ES-I3 (cell line): Measurements from ENCODE around the gene SLA2.

Experiments used
- H3K36me3 ChIP-seq: 2 replicates; pipeline ENCODE4 v1.6.1; 2013; ENCODE audit warnings: mild to moderate bottlenecking, low read length, control low read depth, moderate library complexity; ENCODE audit not compliant: insufficient read depth
- H3K4me1 ChIP-seq: 2 replicates; pipeline ENCODE4 v1.6.1; 2013; ENCODE audit warnings: mild to moderate bottlenecking, control low read depth, low read length; ENCODE audit not compliant: insufficient read depth
- H3K9ac ChIP-seq: 2 replicates; pipeline ENCODE4 v1.6.1; 2013; ENCODE audit warnings: low read depth, mild to moderate bottlenecking, low read length, moderate library complexity
- H3K9me3 ChIP-seq: 2 replicates; pipeline ENCODE4 v1.6.1; 2013; ENCODE audit warnings: mild to moderate bottlenecking, low read length, moderate library complexity; ENCODE audit not compliant: control insufficient read depth, insufficient read depth

The SLA2 gene

DNA sequence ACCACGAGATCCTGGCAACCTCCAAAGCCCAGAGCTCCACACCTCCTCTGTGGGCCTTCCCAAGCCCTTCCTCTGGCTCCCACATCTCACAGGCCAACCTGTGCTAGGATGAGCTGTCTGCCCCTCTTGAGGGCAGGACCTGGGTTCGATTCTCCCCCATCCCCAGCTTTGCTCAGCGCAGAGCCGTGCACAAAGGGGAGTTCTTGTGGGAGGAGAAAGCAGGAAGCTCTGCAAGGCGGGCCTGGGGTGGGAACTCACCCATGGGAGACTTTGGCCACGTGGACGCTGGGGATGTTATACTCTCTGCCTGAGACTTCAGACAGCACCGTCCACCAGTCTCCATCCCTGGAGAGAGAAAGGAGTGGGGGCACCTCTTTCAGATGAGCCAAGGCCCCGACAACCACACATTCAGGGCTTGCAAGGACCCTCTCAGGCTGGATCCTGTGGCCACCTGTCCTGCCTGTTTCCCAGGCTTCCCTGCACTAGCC, 12.7 kb downstream of the SLA2 start:
- Histone ChIP-seq H3K36me3 (no peaks in the 10 kb centered on the region), H3K9ac (no peak overlapping the region), H3K4me1 (no peaks in the 10 kb centered on the region), H3K9me3 (no peaks in the 10 kb centered on the region)

- H3K9me3 ChIP-seq: no peaks in the 10 kb centered on the region
- H3K36me3 ChIP-seq: no peaks in the 10 kb centered on the region
- H3K4me1 ChIP-seq: no peaks in the 10 kb centered on the region
- H3K9ac ChIP-seq: no peak overlapping the region
Observed at GRCh38 chr20:36632487-36633284, 13.3 kb downstream of the SLA2 start.

DNA sequence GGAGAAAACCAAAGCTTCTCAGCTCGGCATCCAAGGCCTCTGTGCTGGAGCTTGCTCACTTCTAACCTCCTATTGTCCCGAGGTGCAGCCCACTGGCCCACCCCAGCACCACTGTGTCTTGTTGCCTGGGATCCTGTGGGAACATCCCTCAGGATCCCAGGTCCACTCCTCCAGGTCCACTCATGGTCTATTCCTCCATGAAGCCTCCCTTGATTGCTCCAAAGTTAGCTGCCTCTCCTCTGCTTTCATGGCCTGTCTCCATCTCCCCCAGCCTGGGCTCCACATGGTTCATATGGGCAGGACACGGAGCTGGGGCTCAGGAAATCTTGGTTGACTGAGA, 13.9 kb downstream of the SLA2 start:
- H3K36me3 ChIP-seq: no peaks in the 10 kb centered on the region
- no peaks in the 10 kb centered on the region for H3K4me1 ChIP-seq
- H3K9me3 ChIP-seq: no peaks in the 10 kb centered on the region
- H3K9ac ChIP-seq: no peak overlapping the region

- H3K9me3 ChIP-seq: no peaks in the 10 kb centered on the region
- no peaks in the 10 kb centered on the region for H3K36me3 ChIP-seq
- H3K9ac ChIP-seq: no peak overlapping the region
- no peaks in the 10 kb centered on the region for H3K4me1 ChIP-seq
Observed at GRCh38 chr20:36631646-36632045, 14.3 kb downstream of the SLA2 start.

- Histone ChIP-seq H3K9ac (no peak overlapping the region), H3K4me1 (no peaks in the 10 kb centered on the region), H3K36me3 (no peaks in the 10 kb centered on the region), H3K9me3 (no peaks in the 10 kb centered on the region)
Observed at GRCh38 chr20:36629719-36630681, 16.0 kb downstream of the SLA2 start.

- peaks cover 9% of the 10 kb centered on the region; the same call in 1 of the 2 replicates for H3K4me1 ChIP-seq
- no peaks in the 10 kb centered on the region for H3K36me3 ChIP-seq
- no peaks in the 10 kb centered on the region for H3K9me3 ChIP-seq
- no peak overlapping the region for H3K9ac ChIP-seq
Observed at GRCh38 chr20:36628076-36628475, 17.9 kb downstream of the SLA2 start.

DNA sequence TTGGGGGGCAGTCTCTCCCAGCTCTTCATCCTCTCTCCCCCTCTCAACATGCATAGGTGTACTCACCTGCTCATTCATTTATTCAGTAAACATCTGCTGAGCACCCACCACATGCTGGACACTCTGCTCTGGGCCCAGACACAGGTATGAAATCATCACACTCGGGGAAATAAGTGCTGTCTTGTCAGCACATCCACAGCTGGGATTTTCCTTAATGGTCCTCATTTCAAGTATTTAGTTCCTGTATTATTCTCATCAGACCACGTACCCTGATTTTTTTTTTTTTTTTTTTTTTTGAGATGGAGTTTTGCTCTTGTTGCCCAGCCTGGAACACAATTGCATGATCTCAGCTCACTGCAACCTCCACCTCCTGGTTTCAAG, 21.1 kb downstream of the SLA2 start:
- Histone ChIP-seq H3K9me3 (no peaks in the 10 kb centered on the region), H3K4me1 (peaks cover 9% of the 10 kb centered on the region; the same call in 1 of the 2 replicates), H3K36me3 (no peaks in the 10 kb centered on the region), H3K9ac (no peak overlapping the region)

DNA sequence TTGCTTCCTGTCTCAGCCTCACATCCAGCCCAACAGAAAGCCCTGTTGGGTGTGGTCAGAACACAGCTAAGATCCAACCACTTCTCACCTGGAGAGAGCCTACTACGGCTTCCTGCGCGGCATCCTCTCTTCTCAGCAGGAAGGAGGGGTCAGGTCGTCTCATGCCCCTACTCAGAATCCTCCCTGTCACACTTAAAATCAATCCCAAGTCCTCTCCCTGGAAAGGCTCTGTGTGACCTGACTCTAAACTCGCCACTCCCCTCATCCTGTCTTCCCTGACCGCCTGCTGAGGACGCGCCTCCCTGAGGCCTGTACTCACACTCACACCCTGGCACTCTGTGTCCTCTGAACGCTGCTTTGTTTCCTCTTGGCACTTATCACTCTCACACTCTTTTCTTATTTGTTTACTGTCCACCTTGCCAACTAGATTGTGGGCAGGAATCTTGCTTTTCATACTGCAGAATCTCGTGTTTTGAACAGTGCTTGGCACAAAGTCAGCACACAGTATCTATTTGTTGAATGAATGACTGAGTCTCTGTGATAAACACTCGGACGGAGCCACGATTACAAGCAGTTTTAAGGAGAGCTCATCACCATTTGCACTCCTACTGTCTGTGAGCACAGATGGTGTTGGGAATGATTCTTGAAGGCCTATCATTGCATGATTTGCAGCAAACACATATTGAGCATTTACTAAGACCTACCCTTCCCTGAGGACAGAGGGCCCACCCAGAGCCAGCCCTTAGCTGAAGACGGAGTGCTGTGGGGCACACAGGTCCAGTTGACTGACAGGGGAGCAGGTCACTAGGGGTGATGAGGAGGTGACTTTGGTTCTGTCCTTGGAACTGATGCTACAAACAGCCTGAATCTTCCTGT, 21.7 kb downstream of the SLA2 start:
- Histone ChIP-seq H3K36me3 (no peaks in the 10 kb centered on the region), H3K9me3 (no peaks in the 10 kb centered on the region), H3K9ac (no peak overlapping the region), H3K4me1 (peaks cover 9% of the 10 kb centered on the region; the same call in 1 of the 2 replicates)

- H3K4me1 ChIP-seq: peaks cover 9% of the 10 kb centered on the region; the same call in 1 of the 2 replicates
- H3K36me3 ChIP-seq: no peaks in the 10 kb centered on the region
- no peaks in the 10 kb centered on the region for H3K9me3 ChIP-seq
- no peak overlapping the region for H3K9ac ChIP-seq
Observed at GRCh38 chr20:36623444-36623843, 22.6 kb downstream of the SLA2 start.

DNA sequence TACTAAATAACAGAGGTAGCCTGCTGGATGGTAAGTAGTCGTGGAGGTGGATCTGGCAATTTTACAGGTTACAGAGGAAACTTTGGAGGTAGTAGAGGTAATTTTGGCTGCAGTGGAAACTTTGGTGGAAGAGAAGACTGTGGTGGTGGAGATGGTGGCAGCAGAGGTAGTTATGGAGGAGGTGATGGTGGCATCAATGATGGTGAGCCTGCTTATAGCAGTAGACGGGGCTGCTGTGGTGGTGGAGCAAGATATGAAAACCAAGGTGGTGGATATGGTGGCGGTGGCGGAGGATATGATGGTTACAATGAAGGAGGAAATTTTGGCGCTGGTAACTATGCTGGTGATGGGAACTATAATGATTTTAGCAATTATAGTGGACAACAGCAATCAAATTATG, 25.1 kb downstream of the SLA2 start:
- Histone ChIP-seq H3K9ac (no peak overlapping the region), H3K4me1 (peaks cover 9% of the 10 kb centered on the region; the same call in 1 of the 2 replicates), H3K36me3 (no peaks in the 10 kb centered on the region), H3K9me3 (no peaks in the 10 kb centered on the region)

DNA sequence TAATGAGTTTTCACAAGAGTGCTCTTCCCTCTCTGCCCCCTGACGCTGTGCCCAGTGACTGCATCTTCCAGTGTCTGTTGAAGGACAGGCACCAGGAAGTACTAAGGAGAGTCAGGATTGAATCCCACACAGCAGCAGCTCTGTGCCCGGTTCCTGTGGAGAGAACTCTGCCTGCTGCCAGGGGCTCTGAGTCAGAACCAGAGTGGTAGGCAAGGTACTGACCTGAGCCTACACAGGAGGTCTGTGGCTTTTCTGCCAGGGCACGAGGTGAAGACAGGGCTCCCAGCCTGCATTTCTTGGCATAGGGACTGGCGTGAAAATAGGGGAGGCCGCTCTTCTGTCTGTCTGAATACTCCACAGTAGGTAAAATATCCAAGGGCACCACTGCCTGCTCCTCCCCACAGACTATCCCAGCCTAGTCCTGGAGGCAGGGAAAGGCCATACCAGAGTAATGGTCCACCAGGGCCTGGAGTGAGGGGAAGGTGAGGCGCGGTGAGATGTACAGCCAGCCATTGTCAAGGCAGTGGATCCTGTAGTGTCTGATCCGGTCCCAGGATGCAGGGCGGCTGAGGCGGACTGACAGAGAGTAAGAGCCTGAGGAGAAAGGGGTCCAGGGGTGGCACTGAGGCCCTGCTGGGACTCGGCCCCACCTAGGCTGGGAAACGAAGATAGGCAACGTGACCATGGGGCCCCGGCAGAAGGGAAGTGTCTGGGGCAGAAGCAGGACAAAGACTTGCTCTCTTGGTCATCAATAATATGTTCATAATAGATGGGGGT, 31.0 kb downstream of the SLA2 start:
- H3K9ac ChIP-seq: no peak overlapping the region
- H3K4me1 ChIP-seq: no peaks in the 10 kb centered on the region
- no peaks in the 10 kb centered on the region for H3K9me3 ChIP-seq
- H3K36me3 ChIP-seq: peaks cover 7% of the 10 kb centered on the region; the same call in 1 of the 2 replicates

GRCh38 chr20:36613974-36614373, 32.0 kb downstream of the SLA2 start:
- no peak overlapping the region for H3K9ac ChIP-seq

GRCh38 chr20:36611625-36612024, 34.4 kb downstream of the SLA2 start:
- peaks cover 18% of the 10 kb centered on the region for H3K36me3 ChIP-seq
- H3K9ac ChIP-seq: no peak overlapping the region
- peaks cover 4% of the 10 kb centered on the region; the same call in 1 of the 2 replicates for H3K4me1 ChIP-seq
- no peaks in the 10 kb centered on the region for H3K9me3 ChIP-seq

More at GRCh38 chr20:36613974-36614373, 32.0 kb downstream of the SLA2 start:
- Histone ChIP-seq H3K4me1 (no peaks in the 10 kb centered on the region), H3K36me3 (peaks cover 10% of the 10 kb centered on the region), H3K9me3 (no peaks in the 10 kb centered on the region)
